Testis (tissue), 3 donors: ENCODE results near the gene LBHD2. TPM values are rescaled to one million over a fixed set of nuclear protein-coding genes. Genes with fewer than 3 reads are reported as not detected.
A peak's percentile ranks its signal among the peaks of the same experiment; 100 is the strongest.

Experiments used
- DNase-seq: peaks from one replicate; pipeline ENCODE4 v3.0.0-alpha.2; 2019
- H3K27ac ChIP-seq, 2 donors: fragments of 200-600 bp; sonication (generic); one replicate each; pipeline ENCODE4 v1.5.1; 2019
- H3K27me3 ChIP-seq: fragments of 200-600 bp; sonication (generic); one replicate; pipeline ENCODE4 v1.5.1; 2019
- H3K36me3 ChIP-seq: fragments of 200-600 bp; sonication (generic); one replicate; pipeline ENCODE4 v1.5.1; 2017; ENCODE audit warnings: low read depth; ENCODE audit errors: missing control alignments
- H3K4me1 ChIP-seq: fragments of 200-600 bp; sonication (generic); one replicate; pipeline ENCODE4 v1.5.1; 2019
- H3K4me3 ChIP-seq, 2 donors: fragments of 200-600 bp; sonication (generic); one replicate each; pipeline ENCODE4 v1.5.1; 2017 to 2019
- H3K9me3 ChIP-seq: fragments of 200-600 bp; sonication (generic); one replicate; pipeline ENCODE4 v1.5.1; 2017
- CTCF ChIP-seq, 3 experiments: fragments of 450-650 bp in 2 of 3; fragments of 200-600 bp in 1 of 3; sonication (generic) in 1 of 3; IDR thresholded peaks; one replicate each; pipeline ENCODE4 v1.5.1; 2016 to 2019; ENCODE audit warnings: antibody characterized with exemption in 3 of 3, mild to moderate bottlenecking in 2 of 3, moderate library complexity in 1 of 3
- POLR2A ChIP-seq: fragments of 450-650 bp; IDR thresholded peaks from one replicate; pipeline ENCODE4 v1.6.1; 2017; ENCODE audit warnings: antibody characterized with exemption, mild to moderate bottlenecking, moderate library complexity
- WGBS, 2 donors: methylation state at CpG; one replicate each; pipeline ENCODE4 v1.1.5; 2018; 5-methylcytosine and 5-hydroxymethylcytosine counted together
- intact Hi-C: fragments of 100-400 bp; cut with DNase I; formaldehyde crosslinking; loops from one replicate; pipeline ENCODE4 v1.15.1; 2023; ENCODE audit warnings: low total_unique reads
- polyA plus RNA-seq: library from polyadenylated mRNA; stranded (reverse); fragments of 350-450 nt; fragmentation: Illumina TruSeq; extraction: RNeasy Lipid Tissue Mini Kit (QIAGEN cat#74804); gene quantifications from one replicate; pipeline ENCODE4 v1.2.3, GENCODE V29; 2014; ENCODE audit warnings: low read depth, low replicate concordance; ENCODE audit not compliant: insufficient read depth
- total RNA-seq, 2 donors: library from RNA; depleted of rRNA; stranded (reverse); fragments of >200 nt; gene quantifications; one replicate each; pipeline ENCODE4 v1.2.3, GENCODE V29; 2016

Gene LBHD2
- total and polyA plus RNA-seq, 3 donors from 2014 or later, result 1.9 to 5.6 (median 3.9) TPM

GRCh38 chr14:103074729-103075367 lies 9.2 kb upstream of the LBHD2 start:
- peak overlapping the region; percentile 31 to 53 for H3K4me3 ChIP-seq
- TF ChIP-seq CTCF (IDR thresholded peaks at IDR 0.05), result no peak
- TF ChIP-seq POLR2A, result no peak

DNA sequence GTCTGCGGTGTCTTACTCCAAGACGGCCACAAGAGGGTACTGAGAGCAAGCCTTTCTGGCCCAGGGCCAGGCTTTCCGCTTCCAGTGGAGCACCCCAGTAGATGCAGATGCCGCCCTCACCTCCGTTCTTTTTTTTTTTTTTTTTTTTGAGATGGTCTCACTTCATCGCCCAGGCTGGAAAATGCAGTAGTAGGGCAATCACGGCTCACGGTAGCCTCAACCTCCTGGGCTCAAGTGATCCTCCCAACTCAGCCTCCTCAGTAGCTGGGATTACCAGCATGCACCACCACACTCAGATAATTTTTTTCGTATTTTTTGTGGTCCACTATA lies 5.6 kb upstream of the LBHD2 start:
- 25 to 30% methylated on average over 8 to 9 of the region's 9 CpGs for WGBS, 2 donors
- peak; percentile 90 for DNase-seq
- H3K27ac ChIP-seq, result no peak overlapping the region
- no peaks in the 10 kb centered on the region for H3K27me3 ChIP-seq
- H3K4me1 ChIP-seq, result peaks cover 15% of the 10 kb centered on the region
- no peaks in the 10 kb centered on the region for H3K36me3 ChIP-seq
- intact Hi-C loops, result no loop called here
- no peak overlapping the region for H3K4me3 ChIP-seq
- TF ChIP-seq POLR2A, result no peak
- TF ChIP-seq CTCF (IDR thresholded peaks at IDR 0.05), result peak; percentile 46 to 80 (median 70)
- H3K9me3 ChIP-seq, result no peaks in the 10 kb centered on the region

More at GRCh38 chr14:103074729-103075367, 9.2 kb upstream of the LBHD2 start:
- Histone ChIP-seq H3K27me3 (no peaks in the 10 kb centered on the region), H3K36me3 (no peaks in the 10 kb centered on the region), H3K4me1 (peaks cover 23% of the 10 kb centered on the region), H3K9me3 (no peaks in the 10 kb centered on the region), H3K27ac (peak overlapping the region in 1 of 2 donors; percentile 52)
- intact Hi-C loops, result no loop called here
- 8 to 19% methylated on average over 12 to 21 of the region's 21 CpGs for WGBS, 2 donors
- no peak for DNase-seq

DNA sequence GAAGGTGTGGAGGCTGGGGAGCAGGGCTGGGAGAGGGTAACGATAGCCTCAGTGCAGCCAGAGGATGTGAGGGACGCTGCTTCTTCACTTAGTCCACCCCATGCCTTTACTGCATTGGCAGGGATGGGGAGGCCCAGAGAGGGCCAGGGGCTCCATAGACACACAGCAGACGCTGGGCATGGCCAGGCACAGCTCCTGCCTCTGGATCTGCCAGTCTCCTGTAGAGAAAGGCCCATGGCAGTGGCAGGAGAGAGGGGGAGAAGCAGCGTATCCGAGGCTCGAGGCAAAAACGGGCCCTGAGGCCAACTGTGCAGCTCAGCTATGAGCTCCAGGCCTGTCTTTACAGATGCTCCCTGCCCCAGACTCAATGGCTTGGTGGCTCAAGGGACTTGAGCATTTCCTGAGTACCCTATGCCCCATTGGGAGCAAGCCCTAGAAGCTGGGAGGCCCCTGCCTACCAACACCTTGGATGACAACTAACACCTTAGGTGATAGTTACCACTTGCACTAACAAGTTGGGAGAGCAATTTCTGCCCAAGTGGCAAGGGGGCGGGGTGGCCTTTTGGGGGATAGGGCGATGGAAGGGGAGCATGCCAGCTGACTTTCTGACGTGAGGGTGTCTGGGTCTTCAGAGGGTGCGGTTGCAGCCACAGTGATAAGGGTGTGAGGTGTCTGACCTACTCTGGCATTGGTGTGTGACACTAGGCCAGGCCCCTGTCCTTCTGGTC lies 5.0 kb upstream of the LBHD2 start:
- TF ChIP-seq CTCF (IDR thresholded peaks at IDR 0.05) (no peak), POLR2A (no peak)
- Histone ChIP-seq H3K9me3 (no peaks in the 10 kb centered on the region), H3K36me3 (no peaks in the 10 kb centered on the region), H3K4me1 (peaks cover 11% of the 10 kb centered on the region), H3K27me3 (no peaks in the 10 kb centered on the region), H3K4me3 (no peak overlapping the region), H3K27ac (no peak overlapping the region)
- DNase-seq, result no peak
- 78 to 79% methylated on average over 8 to 11 of the region's 11 CpGs for WGBS, 2 donors
- intact Hi-C loops, result no loop called here

DNA sequence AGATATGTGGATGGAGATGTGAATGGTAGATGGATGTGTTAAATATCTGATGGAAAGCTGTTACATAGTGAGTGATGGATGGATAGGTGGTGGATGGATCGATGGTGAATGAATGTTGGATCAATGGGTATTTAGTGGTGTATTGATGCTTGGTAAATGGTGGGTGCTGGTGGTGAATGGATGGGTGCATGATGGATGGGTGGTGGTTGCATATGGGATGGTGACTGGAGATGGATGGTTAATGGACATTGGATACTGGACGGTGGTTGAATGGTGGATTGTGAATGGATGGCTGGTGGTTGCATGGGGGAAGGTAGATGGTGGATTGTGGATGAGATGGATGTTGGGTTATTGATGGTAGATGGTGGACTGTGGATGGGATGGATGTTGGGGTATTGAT lies 2.1 kb upstream of the LBHD2 start:
- no peak overlapping the region for H3K4me3 ChIP-seq
- H3K4me1 ChIP-seq, result peaks cover 2% of the 10 kb centered on the region
- H3K27ac ChIP-seq, result no peak overlapping the region
- TF ChIP-seq CTCF (IDR thresholded peaks at IDR 0.05) (no peak), POLR2A (no peak)
- H3K9me3 ChIP-seq, result no peaks in the 10 kb centered on the region
- H3K27me3 ChIP-seq, result no peaks in the 10 kb centered on the region
- H3K36me3 ChIP-seq, result no peaks in the 10 kb centered on the region
- WGBS, 2 donors, result 92 to 95% methylated on average over 2 of the region's 2 CpGs
- intact Hi-C loops, result no loop called here
- no peak for DNase-seq
